ENCODE data around the gene TMEM131L.
"Not testable (repeated sequence)": the region's sequence is repeated elsewhere in the genome, so short reads cannot be mapped to it uniquely, and the experiment has no call there.

Gene TMEM131L

DNA sequence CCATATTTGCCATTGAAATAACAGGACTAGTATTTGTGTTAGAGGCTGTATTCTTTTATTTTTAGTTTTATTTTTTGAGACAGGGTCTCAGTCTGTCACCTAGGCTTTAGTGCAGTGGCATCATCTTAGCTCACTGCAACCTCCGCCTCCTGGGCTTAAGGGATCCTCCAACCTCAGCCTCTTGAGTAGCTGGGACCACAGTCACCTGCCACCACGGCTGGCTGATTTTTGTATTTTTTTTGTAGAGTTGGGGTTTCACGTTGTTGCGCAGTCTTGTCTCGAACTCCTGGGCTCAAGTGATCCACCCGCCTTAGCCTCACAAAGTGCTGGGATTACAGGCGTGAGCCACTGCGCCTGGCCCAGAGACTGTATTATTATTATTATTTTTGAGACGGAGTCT, 15.3 kb downstream of the TMEM131L start:
- no peak for DNase-seq

DNA sequence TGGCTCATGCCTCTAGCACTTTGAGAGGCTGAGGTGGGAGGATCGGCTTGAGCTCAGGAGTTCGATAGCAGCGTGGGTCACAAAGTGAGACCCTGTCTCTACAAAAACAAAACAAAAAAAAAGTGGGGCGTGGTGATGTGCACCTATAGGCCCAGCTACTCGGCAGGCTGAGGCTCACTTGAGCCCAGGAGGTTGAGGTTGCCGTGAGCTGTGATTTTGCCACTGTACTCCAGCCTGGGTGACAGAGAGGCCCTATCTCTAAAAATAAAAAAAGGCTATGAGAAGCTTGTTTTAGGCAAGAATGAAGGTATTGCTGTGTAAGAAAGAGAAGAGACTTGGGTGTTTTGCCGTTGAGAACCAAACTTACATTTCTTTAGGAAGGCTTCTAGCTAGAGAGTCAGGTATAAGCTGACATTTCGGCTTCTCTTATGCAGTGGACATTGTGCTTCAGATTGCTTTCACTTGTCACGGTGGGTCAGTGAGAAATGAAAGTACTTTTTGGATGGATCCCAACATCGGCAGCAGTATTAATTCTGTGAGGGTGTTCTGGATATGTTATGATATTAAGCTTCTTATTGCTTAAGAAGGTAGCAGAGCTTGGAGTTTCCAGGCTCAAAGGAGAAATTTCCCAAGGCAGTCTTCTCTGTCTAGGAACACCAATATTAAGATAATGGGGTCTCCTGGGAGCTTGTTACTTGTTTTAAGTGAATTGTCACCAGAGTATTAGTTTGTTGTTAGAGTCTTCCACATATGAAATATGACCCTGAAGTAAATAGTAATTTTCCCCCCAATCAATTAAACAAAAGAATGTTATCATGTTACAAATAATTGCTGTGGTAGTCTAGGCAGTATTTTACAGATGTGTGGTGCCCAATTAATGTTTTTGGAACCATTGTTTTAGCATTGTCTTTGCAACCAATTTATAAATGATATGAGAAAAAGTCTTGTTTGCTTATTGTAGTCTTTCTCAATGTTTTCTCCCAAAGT, 17.6 kb downstream of the TMEM131L start:
- no peak for DNase-seq

DNA sequence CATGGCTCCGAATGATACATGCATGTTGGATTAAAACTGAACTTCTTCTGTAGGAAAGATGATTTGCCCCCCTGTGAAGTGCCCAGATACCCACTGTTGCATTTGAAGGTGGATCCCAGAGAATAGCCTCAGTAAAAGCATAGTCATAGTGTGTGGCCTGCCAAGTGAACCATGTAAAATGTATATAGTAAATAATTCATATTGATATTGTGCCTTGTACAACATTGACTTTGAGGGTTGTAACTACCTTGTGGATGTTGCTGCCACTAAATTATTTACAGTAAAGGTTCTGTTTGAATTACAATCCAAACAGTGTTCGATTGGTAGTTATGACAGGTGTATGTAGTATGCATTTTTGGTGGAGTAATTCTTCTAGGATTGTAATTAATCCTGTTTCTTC, 19.2 kb downstream of the TMEM131L start:
- DNase-seq: no peak

DNA sequence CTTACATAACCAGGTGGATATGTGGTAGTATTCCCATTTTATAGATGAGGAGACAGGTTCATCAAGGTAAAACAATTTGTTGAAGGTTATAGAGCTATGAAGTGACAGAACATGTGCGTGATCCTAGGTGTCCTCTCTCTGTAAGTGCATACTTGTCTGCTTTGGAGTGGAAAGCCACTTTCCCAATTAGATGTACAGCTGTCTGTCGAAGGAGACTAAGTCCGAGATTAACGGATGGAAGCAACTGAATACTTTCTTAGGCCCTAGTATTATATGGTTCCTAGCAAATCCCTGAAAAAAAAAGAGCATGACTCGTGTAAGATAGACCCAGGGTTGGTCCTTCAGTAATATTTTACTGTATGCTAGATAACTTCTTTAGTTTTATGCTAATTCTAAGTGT, 19.7 kb downstream of the TMEM131L start:
- no peak for DNase-seq

DNA sequence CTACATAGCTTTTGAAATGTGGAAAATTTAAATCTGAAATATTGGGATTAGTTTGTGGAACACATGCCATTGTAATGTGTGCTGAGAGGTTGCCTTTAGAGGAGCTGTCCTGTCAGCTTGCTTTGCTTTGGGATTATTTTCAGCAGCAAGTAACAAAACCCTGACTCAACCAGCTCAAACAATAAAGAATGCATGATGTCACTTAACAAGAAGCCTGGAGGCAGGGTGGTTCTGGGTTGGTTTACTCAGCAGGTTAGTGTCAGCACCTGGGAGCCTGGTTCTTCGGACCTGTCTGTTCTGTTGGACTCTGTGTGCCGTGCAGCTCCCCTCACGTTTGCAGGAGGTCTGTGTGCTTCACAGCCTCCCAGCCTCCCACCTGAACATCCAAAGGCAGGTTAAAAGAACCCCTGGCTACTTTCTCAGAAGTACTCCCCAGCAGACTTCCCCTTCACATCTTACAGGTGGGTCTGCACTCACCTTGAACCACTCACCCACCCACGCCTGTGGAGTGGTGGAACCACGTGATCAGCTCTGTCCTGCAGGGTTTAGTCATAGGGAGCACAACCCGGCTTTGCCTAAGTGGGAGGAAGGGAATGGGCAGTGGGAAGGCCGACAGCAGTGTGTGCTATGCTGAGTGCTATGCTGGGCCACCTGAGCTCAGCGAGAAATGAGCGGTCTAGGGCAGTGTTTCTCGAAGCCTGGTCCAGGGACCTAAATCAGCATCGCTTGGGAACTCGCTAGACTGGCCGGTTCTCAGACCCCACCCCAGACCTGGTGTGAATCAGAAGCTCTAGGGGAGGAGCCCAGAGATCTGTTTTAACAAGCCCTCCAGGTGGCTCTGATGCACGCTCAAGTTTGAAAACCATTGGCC, 20.4 kb downstream of the TMEM131L start:
- no peak for DNase-seq

DNA sequence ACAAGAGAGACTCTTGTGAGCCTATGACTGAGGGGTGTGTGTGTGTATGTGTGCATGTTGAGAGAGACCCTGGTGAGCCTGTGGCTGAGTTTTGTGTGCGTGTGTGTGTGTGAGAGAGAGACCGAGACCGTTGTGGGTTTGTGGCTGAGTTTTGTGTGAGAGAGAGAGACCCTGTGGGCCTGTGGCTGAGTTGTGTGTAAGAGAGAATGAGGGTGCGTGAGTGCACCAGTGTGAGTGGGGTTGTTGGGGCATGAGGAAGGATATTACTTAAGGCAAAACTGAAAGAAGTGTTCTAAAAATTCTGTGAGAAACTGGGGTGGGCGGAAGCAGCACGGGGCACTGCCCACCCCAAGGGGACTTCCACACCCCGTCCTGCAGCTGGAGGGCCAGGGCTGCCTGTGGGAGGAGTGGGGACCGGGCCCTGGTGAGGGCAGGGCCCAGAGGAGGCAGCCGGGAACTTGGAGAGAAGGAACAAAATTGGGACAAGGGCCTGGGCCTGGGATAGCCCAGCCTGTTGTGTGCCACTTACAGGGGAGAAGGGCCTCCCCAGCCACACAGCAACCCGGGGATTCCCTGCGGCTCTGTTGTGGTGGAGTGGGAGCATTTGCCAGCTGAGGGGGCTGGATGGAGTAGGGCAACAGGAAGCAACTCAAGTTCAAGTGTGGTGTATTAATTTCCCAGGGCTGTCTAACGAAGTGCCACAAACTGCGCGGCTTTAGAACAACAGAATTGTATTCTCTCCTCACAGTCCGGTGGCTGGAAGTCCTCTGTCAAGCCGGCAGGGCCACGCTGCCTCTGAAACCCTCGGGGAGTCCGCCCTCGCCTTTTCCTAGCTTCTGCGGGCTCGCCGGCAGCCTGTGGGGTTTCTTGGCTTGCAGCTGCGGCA, 22.1 kb downstream of the TMEM131L start:
- no peak for DNase-seq

DNA sequence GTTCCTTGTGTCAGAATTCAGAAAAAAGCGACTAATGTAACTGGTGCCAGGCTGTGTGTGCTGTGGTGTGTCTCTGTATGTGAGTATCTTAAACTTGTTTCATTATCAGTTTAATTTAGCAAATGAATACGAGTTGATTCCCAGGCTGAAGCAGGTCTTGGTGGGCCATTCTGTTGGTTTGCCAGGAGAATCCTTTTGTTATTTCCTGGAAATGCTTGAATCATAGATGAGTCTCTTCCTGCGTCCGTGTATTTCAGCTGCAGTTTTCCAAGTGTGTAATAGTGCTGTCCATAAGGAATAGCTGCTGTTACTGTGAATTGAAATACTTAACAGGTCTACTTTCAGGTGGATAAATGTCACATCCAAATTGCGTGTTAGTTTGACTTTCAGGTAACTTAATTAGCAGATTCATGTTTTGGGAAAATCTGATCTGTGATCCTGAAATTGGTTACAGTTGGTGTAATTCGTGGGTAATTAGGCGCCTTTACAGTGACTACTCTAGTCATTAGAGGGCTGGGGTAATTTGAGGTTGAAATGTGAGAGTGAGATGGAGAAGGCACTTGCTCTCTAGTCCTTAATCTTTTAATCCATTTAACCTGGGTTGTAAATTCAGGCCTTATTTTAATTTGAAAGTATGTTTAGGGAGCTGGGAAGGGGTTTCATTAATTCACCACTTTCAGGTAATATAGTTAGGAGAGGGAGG, 23.8 kb downstream of the TMEM131L start:
- DNase-seq: no peak

DNA sequence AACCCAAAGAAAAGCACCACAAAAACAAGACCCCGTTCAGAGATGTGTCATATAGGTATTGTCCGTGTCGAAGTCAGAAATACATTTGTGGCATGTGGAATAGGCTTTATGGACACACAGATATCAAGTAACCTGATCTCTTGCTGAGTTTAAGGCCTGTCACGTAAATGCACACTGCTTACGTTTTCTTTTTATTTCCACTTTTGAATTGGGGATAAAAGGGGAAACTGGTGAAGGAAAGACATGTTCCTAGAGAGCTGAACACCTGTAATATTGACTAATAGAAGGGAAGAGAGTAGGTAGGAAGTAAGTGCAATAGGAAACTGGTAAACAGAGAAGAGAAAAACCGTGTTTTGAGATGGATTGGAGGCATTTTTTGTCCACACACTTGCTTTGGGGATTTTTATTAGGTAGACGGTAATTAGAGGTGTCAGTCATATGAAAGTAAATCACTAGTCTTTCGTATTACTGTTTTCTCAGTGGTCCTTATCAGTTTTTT, 24.9 kb downstream of the TMEM131L start:
- no peak for DNase-seq

DNA sequence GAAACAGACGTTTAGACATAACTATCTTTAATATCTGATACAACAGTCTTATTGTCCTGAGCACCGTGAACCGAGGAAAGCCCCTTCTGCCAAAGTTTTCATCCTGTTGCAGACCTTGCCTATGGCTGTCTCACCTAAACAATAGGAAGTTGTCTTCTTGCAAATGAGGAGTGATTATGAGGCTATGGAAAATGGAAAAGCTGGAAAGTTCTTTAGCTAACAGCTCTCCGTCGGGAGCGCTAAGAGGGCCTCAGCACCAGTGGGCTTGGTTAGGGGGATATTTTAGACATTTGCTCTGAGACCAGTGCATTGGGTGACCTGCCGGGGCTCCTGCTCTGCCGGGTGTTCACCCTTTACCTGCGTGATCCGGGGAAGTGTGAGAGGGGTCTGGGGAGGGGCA, 28.4 kb downstream of the TMEM131L start:
- DNase-seq: no peak

DNA sequence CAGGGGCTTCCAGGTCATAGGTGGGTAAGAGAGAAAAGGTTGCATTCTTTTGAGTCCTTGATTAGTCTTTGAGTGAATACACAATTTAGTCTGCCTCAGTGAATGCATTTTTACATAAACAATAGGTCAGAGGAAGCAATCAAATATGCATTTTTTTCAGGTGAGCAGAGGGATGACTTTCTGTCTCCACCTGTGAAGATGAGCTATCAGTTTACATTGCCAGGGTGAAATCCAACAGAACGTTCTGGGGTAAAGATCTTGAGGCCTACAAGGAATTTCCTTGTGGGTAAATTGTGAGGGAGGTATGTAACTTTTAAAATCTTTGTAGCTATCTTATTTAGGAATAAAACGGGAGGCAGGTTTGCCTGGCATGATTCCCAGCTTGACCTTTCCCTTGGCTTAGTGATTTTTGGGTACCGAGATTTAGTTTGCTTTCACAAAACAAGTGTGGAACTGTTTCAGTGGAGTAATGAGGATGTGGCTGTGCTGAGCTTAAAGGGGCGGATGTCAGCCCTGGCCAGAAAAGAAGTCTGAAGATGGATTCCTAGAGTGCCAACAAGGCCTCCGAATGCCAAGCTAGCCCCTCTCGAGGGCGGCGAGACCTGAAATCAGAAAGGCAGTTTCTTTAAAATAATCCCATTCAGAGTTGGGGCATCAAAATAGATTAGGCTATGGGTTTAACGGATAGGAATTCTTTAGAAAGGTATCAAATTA, 29.5 kb downstream of the TMEM131L start:
- no peak for DNase-seq

DNA sequence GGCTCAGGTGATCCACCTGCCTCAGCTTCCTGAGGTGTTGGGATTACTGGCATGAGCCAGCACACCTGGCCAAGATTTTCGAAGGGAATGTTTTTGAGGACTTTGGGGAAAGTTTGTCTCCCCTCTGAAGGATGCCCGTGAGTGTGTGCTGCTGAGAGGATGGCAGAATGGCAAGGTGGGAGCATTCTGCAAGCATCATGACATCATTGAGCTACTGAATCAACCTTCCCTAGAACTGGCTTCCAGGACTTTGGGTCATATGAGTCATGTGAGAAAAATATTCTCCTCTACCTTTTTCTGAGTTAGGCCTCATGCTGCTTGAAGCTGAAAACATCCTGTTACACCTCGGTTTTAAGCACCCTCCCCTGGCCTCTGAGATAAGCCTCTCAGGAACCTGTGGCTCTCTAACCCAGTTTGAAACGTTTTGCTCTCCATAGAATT, 31.0 kb downstream of the TMEM131L start:
- no peak for DNase-seq

DNA sequence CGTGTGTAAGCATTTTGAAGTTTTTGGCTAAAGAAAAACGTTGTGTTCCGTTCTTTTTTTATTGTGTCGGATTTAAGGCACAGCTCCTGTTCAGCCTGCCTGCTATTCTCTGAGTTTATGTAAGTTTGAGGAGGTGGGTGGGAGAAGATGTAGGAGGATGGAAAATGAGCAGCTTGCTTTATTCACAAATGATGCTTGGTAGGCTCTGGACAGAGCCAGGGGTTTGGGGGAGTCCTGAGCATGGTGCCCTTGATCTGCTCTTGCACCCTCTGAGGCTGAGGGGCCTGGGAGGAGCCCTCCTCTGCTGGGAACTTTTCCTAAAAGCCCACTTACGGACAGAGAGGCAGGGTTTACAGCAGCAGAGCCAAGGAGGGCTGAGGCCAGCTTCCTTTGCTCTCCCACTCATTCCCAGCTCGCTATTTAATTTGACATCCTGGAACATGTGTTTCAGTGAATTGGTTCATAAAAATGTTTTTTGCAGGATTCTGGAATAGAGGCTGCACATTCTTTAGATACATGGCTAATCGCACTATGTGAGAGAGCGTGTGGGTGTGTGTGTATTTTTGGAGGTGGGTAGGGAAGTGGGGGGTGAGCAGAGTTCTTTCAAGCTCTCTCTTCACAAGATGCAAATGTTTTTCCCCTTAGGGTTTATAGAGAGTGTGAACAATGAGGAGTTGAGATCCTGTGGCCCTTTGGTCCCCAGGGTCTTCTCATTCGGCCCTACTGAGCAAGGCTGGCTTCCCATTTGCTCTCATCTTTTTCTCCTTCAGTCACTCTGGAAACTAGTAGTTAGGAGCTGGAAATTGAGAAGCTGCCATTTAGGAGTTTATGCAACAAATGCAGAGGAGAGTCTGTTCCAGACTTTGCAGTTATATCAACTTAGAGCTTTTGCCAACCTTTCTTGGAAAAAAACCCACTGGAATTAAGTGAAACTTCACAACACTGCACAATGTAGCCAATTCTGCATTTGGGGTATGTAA, 32.1 kb downstream of the TMEM131L start:
- DNase-seq: no peak

DNA sequence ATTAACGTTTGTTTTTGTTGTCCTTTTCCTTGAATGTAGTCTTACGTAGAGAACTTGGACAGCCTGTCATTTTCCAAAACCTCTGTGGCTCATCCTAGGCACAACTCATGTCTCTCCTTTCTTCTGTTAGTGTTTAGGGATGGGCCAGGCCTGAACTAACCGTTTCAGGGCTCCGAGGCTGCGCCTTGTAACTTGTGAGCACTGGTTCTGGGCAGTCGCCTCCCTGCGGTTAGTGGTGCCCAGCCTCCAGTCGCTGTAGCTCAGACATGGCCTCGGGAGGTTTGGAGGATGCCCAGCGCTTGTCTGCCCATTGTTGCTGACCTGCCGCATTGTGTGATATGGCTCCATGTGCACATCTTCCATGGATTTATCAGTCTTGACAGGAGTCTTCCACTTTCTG, 32.8 kb downstream of the TMEM131L start:
- no peak for DNase-seq

DNA sequence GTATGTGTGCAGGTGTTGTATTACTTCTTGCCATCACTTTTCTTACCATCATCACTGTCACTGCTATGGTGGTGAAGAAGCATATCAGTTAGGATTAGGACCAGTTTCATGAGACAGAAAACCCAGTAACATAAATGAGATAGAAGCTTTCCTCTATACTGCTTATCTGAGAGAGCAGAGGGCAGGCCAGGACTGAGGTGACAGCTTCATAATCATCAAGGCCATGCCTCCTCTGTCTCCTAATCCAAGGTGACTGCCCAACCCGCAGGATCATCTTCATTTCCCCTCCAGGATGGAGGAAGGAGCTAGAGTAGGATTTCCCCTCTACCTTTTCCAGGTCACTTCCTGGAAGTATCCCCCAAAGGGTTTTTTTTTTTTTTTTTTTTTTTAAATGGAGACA, 35.4 kb downstream of the TMEM131L start:
- DNase-seq: no peak

DNA sequence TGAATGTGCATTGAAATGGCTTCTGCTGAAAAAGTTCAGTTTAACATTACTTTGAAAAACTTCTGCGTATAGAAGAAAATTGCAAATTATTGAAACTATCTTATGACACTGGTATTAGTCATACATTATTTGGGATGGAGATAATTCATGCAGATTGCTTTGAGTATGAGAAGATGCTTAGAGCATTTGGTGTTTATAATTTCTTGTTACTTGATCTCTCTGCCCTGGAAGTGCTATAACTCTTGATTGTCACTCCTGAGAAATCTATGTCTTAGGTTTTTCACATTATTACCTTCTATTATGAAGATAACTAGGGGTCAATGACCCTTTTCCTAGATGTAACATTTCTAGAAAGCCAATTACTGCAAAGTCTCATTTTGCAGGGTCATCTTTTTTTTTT, 36.4 kb downstream of the TMEM131L start:
- no peak for DNase-seq

DNA sequence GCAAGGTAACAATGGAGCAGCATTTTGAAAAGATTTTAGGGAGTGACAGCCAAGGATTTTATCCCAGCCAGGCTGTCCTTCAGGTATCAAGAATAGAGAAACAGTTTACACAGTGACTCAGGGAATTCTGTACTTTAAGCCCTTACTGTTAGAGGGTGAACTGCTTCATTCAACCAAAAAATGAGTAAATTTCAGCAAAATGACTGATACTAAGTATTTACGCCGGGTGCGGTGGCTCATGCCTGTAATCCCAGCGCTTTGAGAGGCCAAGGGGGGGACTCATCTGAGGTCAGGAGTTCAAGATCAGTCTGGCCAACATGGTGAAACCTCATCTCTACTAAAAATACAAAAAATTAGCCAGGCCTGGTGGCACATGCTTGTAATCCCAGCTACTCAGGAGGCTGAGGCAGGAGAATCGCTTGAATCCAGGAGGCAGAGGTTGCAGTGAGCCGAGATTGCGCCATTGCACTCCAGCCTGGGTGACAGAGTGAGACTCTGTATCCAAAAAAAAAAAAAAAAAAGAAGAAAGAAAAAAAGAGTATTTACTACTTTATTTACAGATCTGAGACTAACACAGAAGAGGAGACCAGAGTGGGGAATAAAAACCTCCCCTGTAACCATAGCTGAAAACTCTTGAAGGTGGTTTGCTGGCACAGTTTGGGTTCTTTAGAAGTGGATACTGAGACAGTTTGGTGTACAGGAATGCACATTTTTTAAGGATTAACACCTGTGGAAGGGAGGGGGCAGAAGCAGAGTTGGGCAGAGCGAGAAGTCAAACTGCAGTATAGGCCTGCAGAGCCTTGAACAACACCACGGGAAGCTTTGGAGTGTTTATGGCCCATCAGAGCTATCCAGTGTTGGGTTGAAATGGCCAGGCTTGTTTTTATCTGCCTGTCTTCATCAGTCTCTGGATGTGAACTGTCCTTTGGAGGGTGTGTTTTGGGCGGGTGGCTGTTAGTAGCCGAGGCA, 40.5 kb downstream of the TMEM131L start:
- no peak for DNase-seq

DNA sequence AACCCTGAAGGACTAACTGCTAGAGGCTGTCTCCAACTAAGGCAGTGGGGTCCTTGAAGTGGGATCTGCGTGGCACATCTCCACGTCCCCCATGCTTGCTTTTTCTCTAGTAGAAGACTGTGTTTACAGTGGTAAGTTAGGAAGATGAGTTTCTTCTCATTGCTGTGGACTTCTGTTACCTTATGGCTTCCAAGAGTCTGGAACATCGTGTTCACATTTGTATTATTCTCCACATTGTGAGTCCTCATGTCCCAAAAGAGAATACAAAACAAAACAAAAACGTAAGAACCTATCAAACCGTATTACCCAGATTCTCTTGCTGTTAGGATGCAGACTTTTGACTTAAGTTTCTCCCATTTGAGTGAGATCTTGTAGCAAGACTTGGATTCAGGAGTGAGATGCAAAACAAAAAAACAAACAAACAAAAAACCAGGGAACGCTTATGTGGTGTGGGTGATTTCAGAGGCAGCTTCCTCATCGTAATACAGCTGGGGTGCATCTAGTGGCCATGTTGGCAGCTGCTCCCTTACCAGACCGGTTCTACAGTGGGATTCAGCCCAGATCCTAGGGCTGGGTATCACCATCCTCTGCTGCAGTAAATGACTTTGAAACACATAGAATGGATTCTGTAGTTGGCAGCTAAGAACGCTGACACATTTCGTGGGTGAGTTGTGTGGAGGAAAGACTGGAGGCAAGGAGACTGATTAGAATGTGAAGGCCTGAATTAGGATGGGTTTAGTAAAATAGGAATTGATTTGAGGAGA, 41.3 kb downstream of the TMEM131L start:
- DNase-seq: no peak

DNA sequence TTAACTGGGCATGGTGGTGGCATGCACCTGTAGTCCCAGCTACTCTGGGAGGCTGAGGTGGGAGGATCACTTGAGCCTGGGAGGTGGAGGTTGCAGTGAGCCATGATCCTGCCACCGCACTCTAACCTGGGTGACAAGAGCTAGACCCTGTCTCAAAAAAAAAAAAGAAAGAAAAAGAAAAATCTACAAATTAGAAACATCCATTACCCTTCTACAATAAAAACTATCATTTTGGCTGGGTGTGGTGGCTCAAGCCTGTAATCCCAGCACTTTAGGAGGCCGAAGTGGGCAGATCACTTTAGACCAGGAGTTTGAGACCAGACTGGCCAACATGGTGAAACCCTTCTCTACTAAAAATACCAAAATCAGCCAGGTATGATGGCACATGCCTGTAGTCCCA, 43.1 kb downstream of the TMEM131L start:
- DNase-seq: not testable (repeated sequence)

Measured in NCI-H187 (cell line).